ENCODE measurements around the gene AFAP1. TPM values are rescaled to one million over a fixed set of nuclear protein-coding genes. Genes with fewer than 3 reads are reported as not detected.

Gene AFAP1
- total RNA-seq, 5 donors from 2014 or later (not counting 1 experiment from before 2014, with no cell fraction given) = 4.8 to 34.8 (median 20.3) TPM

GRCh38 chr4:7807351-7807921, 132.2 kb downstream of the AFAP1 start:
- Histone ChIP-seq H3K36me3 (ENCODE audit: control insufficient read depth in 2 of 2, extremely low read depth in 1 of 2, insufficient read depth in 1 of 2, low read length in 1 of 2) (peaks cover 5 to 22% of the 10 kb centered on the region in 2 donors), H3K27ac (ENCODE audit: low read length) (no peak overlapping the region), H3K9me3 (no peaks in the 10 kb centered on the region), H3K4me3 (ENCODE audit: control insufficient read depth in 1 of 2, extremely low read depth in 1 of 2, low read length in 1 of 2) (no peak overlapping the region), H3K4me1 (ENCODE audit: control insufficient read depth in 1 of 2, extremely low read depth in 1 of 2, insufficient read depth in 2 of 2, low read length in 2 of 2) (peaks cover 0 to 5% of the 10 kb centered on the region in 2 experiments), H3K27me3 (replicated peaks in 1 of 2; ENCODE audit: control insufficient read depth in 2 of 2, extremely low read depth in 1 of 2, insufficient read depth in 2 of 2, low read length in 1 of 2) (no peaks in the 10 kb centered on the region)
- ATAC-seq (replicated peaks in 1 of 4) = no peak
- no peak for DNase-seq
- POLR2A ChIA-PET = interaction anchor here in 1 of 2 donors (0.6 kb wide), 1 partner anchor 13 kb away, joined by 3 read pairs; no protein-coding TSS in a partner anchor
- peaks cover 0 to 10% (median 7%) of the 10 kb centered on the region in 3 donors for H3K4me1 Mint-ChIP-seq
- 81% methylated on average over 6 of the region's 12 CpGs for WGBS (ENCODE audit: insufficient coverage)
- peaks cover 27% of the 10 kb centered on the region for H3K36me3 Mint-ChIP-seq
- no peaks in the 10 kb centered on the region for H3K9me3 Mint-ChIP-seq
- no peak overlapping the region for H3K4me3 Mint-ChIP-seq
- peaks cover 0 to 4% of the 10 kb centered on the region in 2 donors for H3K27me3 Mint-ChIP-seq
- CTCF ChIA-PET = interaction anchor here in 1 of 2 donors (0.6 kb wide), 1 partner anchor 1233 kb away, joined by 4 read pairs; the partner anchor contains the start of gene MAN2B2
- H3K27ac Mint-ChIP-seq = no peak overlapping the region

DNA sequence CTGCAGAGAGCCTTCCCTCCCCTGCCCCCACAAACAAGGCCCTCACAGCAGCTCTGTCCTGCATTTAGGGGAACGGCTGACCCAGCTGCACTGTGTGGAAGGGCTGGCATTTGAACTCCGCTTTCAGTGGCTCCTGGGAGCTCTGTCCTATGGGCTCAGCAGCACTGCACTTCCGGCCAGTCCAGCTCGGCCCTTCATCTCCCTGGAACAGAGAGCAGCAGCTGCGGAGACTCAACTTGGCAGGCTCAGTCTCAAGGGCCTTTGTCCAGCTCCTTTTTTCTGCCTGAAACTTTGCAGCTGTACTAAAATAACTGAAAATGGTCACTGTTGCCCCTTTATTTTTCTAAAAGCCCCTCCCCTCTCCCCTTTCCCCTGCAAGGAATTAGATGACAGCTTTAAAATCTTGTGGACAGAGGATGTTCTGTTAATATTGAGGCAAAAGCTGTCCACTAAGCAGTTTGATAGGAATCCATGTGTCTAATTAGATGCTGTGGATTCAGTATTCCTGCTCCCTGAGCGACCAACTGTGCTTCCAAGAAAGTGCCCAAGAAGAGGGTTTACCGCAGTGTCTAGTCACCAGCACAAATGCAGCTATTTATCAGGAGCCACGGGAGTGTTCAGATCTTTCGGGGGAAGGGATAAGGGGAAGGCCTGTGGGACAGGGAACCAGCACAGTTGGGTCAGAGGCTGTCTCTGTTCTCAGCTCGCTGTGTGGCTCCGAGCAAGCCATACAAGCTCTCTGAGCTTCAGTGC, 133.1 kb downstream of the AFAP1 start:
- Histone ChIP-seq H3K4me3 (ENCODE audit: control insufficient read depth in 1 of 2, extremely low read depth in 1 of 2, low read length in 1 of 2) (no peak overlapping the region), H3K4me1 (ENCODE audit: control insufficient read depth in 1 of 2, extremely low read depth in 1 of 2, insufficient read depth in 2 of 2, low read length in 2 of 2) (peaks cover 0 to 5% of the 10 kb centered on the region in 2 experiments), H3K36me3 (ENCODE audit: control insufficient read depth in 2 of 2, extremely low read depth in 1 of 2, insufficient read depth in 1 of 2, low read length in 1 of 2) (peaks cover 5 to 17% of the 10 kb centered on the region in 2 donors), H3K9me3 (no peaks in the 10 kb centered on the region), H3K27me3 (replicated peaks in 1 of 2; ENCODE audit: control insufficient read depth in 2 of 2, extremely low read depth in 1 of 2, insufficient read depth in 2 of 2, low read length in 1 of 2) (no peaks in the 10 kb centered on the region), H3K27ac (ENCODE audit: low read length) (no peak overlapping the region)
- Mint-ChIP-seq H3K27me3 (peaks cover 0 to 4% of the 10 kb centered on the region in 2 donors), H3K4me1 (peaks cover 7 to 16% (median 12%) of the 10 kb centered on the region in 3 donors), H3K9me3 (no peaks in the 10 kb centered on the region), H3K36me3 (peaks cover 21% of the 10 kb centered on the region), H3K4me3 (no peak overlapping the region), H3K27ac (no peak overlapping the region)
- DNase-seq (no peak), ATAC-seq (replicated peaks in 1 of 4) (no peak)
- ChIA-PET CTCF (interaction anchor here in 1 of 2 donors (2.2 kb wide), 1 partner anchor 15 kb away, joined by 5 read pairs; no protein-coding TSS in a partner anchor), POLR2A (no interaction called here)
- WGBS (ENCODE audit: insufficient coverage) = 86% methylated on average over 7 of the region's 11 CpGs

- 79% methylated on average over 21 of the region's 21 CpGs for WGBS (ENCODE audit: insufficient coverage)
- H3K9me3 ChIP-seq = no peaks in the 10 kb centered on the region
- no peak for DNase-seq
- ATAC-seq (replicated peaks in 1 of 4) = no peak
- no peak overlapping the region for H3K4me3 ChIP-seq (ENCODE audit: control insufficient read depth in 1 of 2, extremely low read depth in 1 of 2, low read length in 1 of 2)
- H3K27me3 ChIP-seq (replicated peaks in 1 of 2; ENCODE audit: control insufficient read depth in 2 of 2, extremely low read depth in 1 of 2, insufficient read depth in 2 of 2, low read length in 1 of 2) = no peaks in the 10 kb centered on the region
- Mint-ChIP-seq H3K4me3 (no peak overlapping the region), H3K36me3 (peaks cover 21% of the 10 kb centered on the region), H3K9me3 (no peaks in the 10 kb centered on the region), H3K27ac (peak overlapping the region in 1 of 2 donors; percentile 17), H3K27me3 (peaks cover 0 to 4% of the 10 kb centered on the region in 2 donors), H3K4me1 (peaks cover 7 to 16% (median 12%) of the 10 kb centered on the region in 3 donors)
- H3K36me3 ChIP-seq (ENCODE audit: control insufficient read depth in 2 of 2, extremely low read depth in 1 of 2, insufficient read depth in 1 of 2, low read length in 1 of 2) = peaks cover 1 to 17% of the 10 kb centered on the region in 2 donors
- ChIA-PET POLR2A (no interaction called here), CTCF (interaction anchor here (0.6 to 2.2 kb wide), 3 partner anchors 16 to 181 kb away, joined by 4 to 5 read pairs (median 4); no protein-coding TSS in a partner anchor)
- H3K27ac ChIP-seq (ENCODE audit: low read length) = no peak overlapping the region
- H3K4me1 ChIP-seq (ENCODE audit: control insufficient read depth in 1 of 2, extremely low read depth in 1 of 2, insufficient read depth in 2 of 2, low read length in 2 of 2) = peaks cover 0 to 5% of the 10 kb centered on the region in 2 experiments
These were observed 133.9 kb downstream of the AFAP1 start for GRCh38 chr4:7805533-7806337.

DNA sequence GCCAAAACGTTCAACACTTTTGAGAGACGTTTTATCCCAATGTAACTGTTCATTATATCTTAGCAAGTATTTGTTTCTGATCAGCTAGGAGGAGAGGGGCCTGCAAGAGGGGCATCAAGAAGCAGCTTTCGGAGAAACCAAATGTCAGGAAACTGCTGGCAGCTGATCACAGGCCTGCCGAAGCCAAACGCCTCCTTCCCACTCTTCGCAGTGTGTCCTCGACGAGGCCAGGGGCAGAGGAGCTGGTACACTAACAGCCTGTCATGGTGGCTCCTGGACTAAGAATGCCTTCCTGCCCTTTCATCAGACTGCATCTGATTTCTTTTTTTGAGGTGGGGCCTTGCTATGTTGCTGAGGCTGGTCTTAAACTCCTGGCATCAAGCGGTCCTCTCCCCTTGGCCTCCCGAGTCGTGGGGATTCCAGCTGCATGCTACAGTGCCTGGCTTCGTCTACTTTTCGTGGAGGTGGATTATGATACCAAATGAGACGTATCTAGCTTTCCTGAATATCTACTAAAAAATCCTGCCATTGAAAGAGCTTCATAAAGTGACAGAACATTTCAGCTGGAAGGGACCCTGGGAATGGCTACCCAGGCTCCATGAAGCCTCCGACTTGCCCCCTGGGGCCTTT, 134.8 kb downstream of the AFAP1 start:
- WGBS (ENCODE audit: insufficient coverage) = 93% methylated on average over 7 of the region's 15 CpGs
- Histone ChIP-seq H3K36me3 (ENCODE audit: control insufficient read depth in 2 of 2, extremely low read depth in 1 of 2, insufficient read depth in 1 of 2, low read length in 1 of 2) (peaks cover 0 to 23% of the 10 kb centered on the region in 2 donors), H3K4me1 (ENCODE audit: control insufficient read depth in 1 of 2, extremely low read depth in 1 of 2, insufficient read depth in 2 of 2, low read length in 2 of 2) (peaks cover 0 to 5% of the 10 kb centered on the region in 2 experiments), H3K4me3 (ENCODE audit: control insufficient read depth in 1 of 2, extremely low read depth in 1 of 2, low read length in 1 of 2) (no peak overlapping the region), H3K27me3 (replicated peaks in 1 of 2; ENCODE audit: control insufficient read depth in 2 of 2, extremely low read depth in 1 of 2, insufficient read depth in 2 of 2, low read length in 1 of 2) (no peaks in the 10 kb centered on the region), H3K27ac (ENCODE audit: low read length) (no peak overlapping the region), H3K9me3 (no peaks in the 10 kb centered on the region)
- peaks cover 7 to 16% (median 12%) of the 10 kb centered on the region in 3 donors for H3K4me1 Mint-ChIP-seq
- H3K27me3 Mint-ChIP-seq = peaks cover 0 to 4% of the 10 kb centered on the region in 2 donors
- ChIA-PET POLR2A (no interaction called here), CTCF (interaction anchor here (0.5 to 2.2 kb wide), 14 partner anchors 16 to 632 kb away, joined by 3 to 11 read pairs (median 4); no protein-coding TSS in a partner anchor)
- H3K36me3 Mint-ChIP-seq = peaks cover 25% of the 10 kb centered on the region
- no peak for ATAC-seq (replicated peaks in 1 of 4)
- H3K27ac Mint-ChIP-seq = peak overlapping the region in 1 of 2 donors; percentile 17
- H3K4me3 Mint-ChIP-seq = no peak overlapping the region
- H3K9me3 Mint-ChIP-seq = no peaks in the 10 kb centered on the region
- no peak for DNase-seq

DNA sequence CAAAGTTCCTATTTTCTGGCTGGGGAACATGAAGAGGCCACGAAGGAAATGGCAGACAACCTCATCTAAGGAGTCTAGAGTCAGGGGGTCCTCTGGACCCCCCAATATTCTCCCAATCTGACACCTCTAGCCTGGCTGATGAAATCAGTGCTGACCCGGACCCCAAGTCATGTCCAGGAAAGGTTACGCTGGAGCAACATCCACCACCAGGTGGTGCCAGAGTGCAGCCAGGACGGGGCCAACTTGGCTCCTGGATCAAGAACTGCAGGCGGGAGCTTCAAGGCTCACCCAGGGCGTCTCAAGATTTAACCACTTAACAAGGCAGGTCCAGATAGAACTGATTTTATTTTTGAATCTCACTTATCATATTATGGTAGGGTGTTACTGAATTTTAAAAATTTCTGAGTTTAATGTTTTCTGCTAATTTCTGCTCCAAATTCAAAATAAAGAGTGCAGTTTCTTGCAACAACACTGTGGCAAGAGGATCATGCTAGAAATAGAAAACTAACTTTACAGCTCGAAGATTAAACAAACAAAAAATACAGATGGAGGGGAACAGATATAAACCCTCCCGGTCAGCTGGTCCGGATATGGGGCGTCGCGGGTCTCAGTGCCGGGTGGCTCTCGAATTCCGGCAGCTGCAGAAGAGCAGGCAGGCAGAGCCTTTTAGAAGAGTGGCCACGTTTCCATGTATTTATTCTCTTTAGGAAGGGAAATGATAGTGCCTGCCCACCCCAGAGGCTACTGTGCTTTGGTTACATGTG, 135.5 kb downstream of the AFAP1 start:
- ChIA-PET CTCF (interaction anchor here (0.5 to 2.2 kb wide), 14 partner anchors 15 to 598 kb away, joined by 3 to 11 read pairs (median 3); no protein-coding TSS in a partner anchor), POLR2A (no interaction called here)
- no peaks in the 10 kb centered on the region for H3K9me3 ChIP-seq
- peaks cover 0 to 5% of the 10 kb centered on the region in 2 experiments for H3K4me1 ChIP-seq (ENCODE audit: control insufficient read depth in 1 of 2, extremely low read depth in 1 of 2, insufficient read depth in 2 of 2, low read length in 2 of 2)
- no peak overlapping the region for H3K4me3 Mint-ChIP-seq
- peaks cover 0 to 4% of the 10 kb centered on the region in 2 donors for H3K27me3 Mint-ChIP-seq
- H3K4me1 Mint-ChIP-seq = peaks cover 7 to 16% (median 12%) of the 10 kb centered on the region in 3 donors
- WGBS (ENCODE audit: insufficient coverage) = 62% methylated on average over 11 of the region's 16 CpGs
- H3K9me3 Mint-ChIP-seq = no peaks in the 10 kb centered on the region
- peak; percentile 27 to 87 (median 70) for DNase-seq
- no peak overlapping the region for H3K27ac ChIP-seq (ENCODE audit: low read length)
- ATAC-seq (replicated peaks in 1 of 4) = peak; percentile 64 to 80 (median 74)
- H3K27ac Mint-ChIP-seq = peak overlapping the region in 1 of 2 donors; percentile 7
- peaks cover 0 to 29% of the 10 kb centered on the region in 2 donors for H3K36me3 ChIP-seq (ENCODE audit: control insufficient read depth in 2 of 2, extremely low read depth in 1 of 2, insufficient read depth in 1 of 2, low read length in 1 of 2)
- H3K36me3 Mint-ChIP-seq = peaks cover 29% of the 10 kb centered on the region
- no peak overlapping the region for H3K4me3 ChIP-seq (ENCODE audit: control insufficient read depth in 1 of 2, extremely low read depth in 1 of 2, low read length in 1 of 2)
- H3K27me3 ChIP-seq (replicated peaks in 1 of 2; ENCODE audit: control insufficient read depth in 2 of 2, extremely low read depth in 1 of 2, insufficient read depth in 2 of 2, low read length in 1 of 2) = no peaks in the 10 kb centered on the region
